OCI-LY1 (cell line): ENCODE data around the gene RHBDL3.

Experiments
- H2AFZ ChIP-seq: fragments of 200-600 bp; sonication (generic), shearing (Covaris generic); 2 replicates; pipeline ENCODE4 v1.6.0; 2014; ENCODE audit warnings: antibody characterized with exemption, mild to moderate bottlenecking, low read length
- H3F3A ChIP-seq: fragments of 200-600 bp; sonication (generic), shearing (Covaris generic); 2 replicates; pipeline ENCODE4 v1.6.0; 2014; ENCODE audit warnings: mild to moderate bottlenecking, antibody characterized with exemption, low read length, moderate library complexity; ENCODE audit not compliant: insufficient read depth
- H3K27ac ChIP-seq: fragments of 200-600 bp; sonication (generic); 2 replicates; pipeline ENCODE4 v1.5.1; 2014; ENCODE audit warnings: low read length, mixed run types, mild to moderate bottlenecking, low read depth; ENCODE audit not compliant: poor library complexity, severe bottlenecking
- H3K27me3 ChIP-seq: fragments of 200-600 bp; sonication (generic); 2 replicates; pipeline ENCODE4 v1.6.0; 2014; ENCODE audit warnings: antibody characterized with exemption, mild to moderate bottlenecking, low read length, moderate library complexity; ENCODE audit not compliant: insufficient read depth
- H3K36me3 ChIP-seq: fragments of 200-600 bp; sonication (generic); 2 replicates; pipeline ENCODE4 v1.6.1; 2014; ENCODE audit warnings: mild to moderate bottlenecking, antibody characterized with exemption, low read length, moderate library complexity, mixed read lengths; ENCODE audit not compliant: insufficient read depth
- H3K4me1 ChIP-seq: fragments of 200-600 bp; sonication (generic); 2 replicates; pipeline ENCODE4 v1.5.1; 2014; ENCODE audit warnings: mild to moderate bottlenecking, low read length, moderate library complexity; ENCODE audit not compliant: insufficient read depth, severe bottlenecking
- H3K4me2 ChIP-seq: fragments of 200-600 bp; sonication (generic), shearing (Covaris generic); 2 replicates; pipeline ENCODE4 v1.6.1; 2014; ENCODE audit warnings: low read length
- H3K4me3 ChIP-seq: fragments of 200-600 bp; sonication (generic); 2 replicates; pipeline ENCODE4 v1.5.1; 2014; ENCODE audit warnings: low read length, low read depth, mild to moderate bottlenecking, mixed read lengths; ENCODE audit not compliant: poor library complexity, severe bottlenecking
- H3K79me2 ChIP-seq: fragments of 200-600 bp; shearing (Covaris generic); 2 replicates; pipeline ENCODE4 v1.6.1; 2016; ENCODE audit warnings: mixed run types, low read length, mixed read lengths; ENCODE audit not compliant: insufficient read depth
- H3K9ac ChIP-seq: fragments of 200-600 bp; sonication (generic), shearing (Covaris generic); 2 replicates; pipeline ENCODE4 v1.6.1; 2014; ENCODE audit warnings: mild to moderate bottlenecking, low read length, mixed read lengths
- H3K9me2 ChIP-seq: fragments of 200-600 bp; sonication (generic), shearing (Covaris generic); 2 replicates; pipeline ENCODE4 v1.6.1; 2014; ENCODE audit warnings: low read depth, mild to moderate bottlenecking, low read length, mixed read lengths
- H3K9me3 ChIP-seq: fragments of 200-600 bp; shearing (Covaris generic); 2 replicates; pipeline ENCODE4 v1.6.1; 2014; ENCODE audit warnings: low read length, mixed read lengths
- H4K20me1 ChIP-seq: fragments of 200-600 bp; sonication (generic), shearing (Covaris generic); 2 replicates; pipeline ENCODE4 v1.6.0; 2016; ENCODE audit warnings: mild to moderate bottlenecking, low read length; ENCODE audit not compliant: insufficient read depth
- CTCF ChIP-seq: fragments of 200-600 bp; sonication (generic), shearing (Covaris generic); IDR thresholded peaks from 2 replicates; pipeline ENCODE4 v1.5.1; 2017; ENCODE audit warnings: mild to moderate bottlenecking, antibody characterized with exemption, low read length, moderate library complexity, mixed read lengths
- EZH2 ChIP-seq: fragments of 200-600 bp; sonication (generic), shearing (Covaris generic); IDR thresholded peaks from 2 replicates; pipeline ENCODE4 v1.8.0; 2017; ENCODE audit warnings: borderline replicate concordance, mixed run types, mild to moderate bottlenecking, antibody characterized with exemption, low read length, moderate library complexity, mixed read lengths

RHBDL3 gene

GRCh38 chr17:32303781-32304288, 38.2 kb downstream of the RHBDL3 start:
- Histone ChIP-seq H3K27ac (no peak overlapping the region), H3K9ac (no peak overlapping the region), H4K20me1 (no peaks in the 10 kb centered on the region), H3K4me2 (no peak overlapping the region), H3K36me3 (no peaks in the 10 kb centered on the region), H3K9me3 (no peaks in the 10 kb centered on the region), H3K27me3 (no peaks in the 10 kb centered on the region), H3F3A (no peaks in the 10 kb centered on the region), H3K4me3 (no peak overlapping the region), H2AFZ (no peak overlapping the region), H3K79me2 (no peaks in the 10 kb centered on the region), H3K4me1 (no peaks in the 10 kb centered on the region), H3K9me2 (no peaks in the 10 kb centered on the region)
- TF ChIP-seq CTCF (no peak), EZH2 (no peak)

GRCh38 chr17:32305049-32305448, 39.4 kb downstream of the RHBDL3 start:
- Histone ChIP-seq H3K4me3 (no peak overlapping the region), H3K79me2 (no peaks in the 10 kb centered on the region), H3F3A (no peaks in the 10 kb centered on the region), H3K27ac (no peak overlapping the region), H3K27me3 (no peaks in the 10 kb centered on the region), H3K9me2 (no peaks in the 10 kb centered on the region), H3K4me2 (no peak overlapping the region), H2AFZ (no peak overlapping the region), H4K20me1 (no peaks in the 10 kb centered on the region), H3K9ac (no peak overlapping the region), H3K4me1 (no peaks in the 10 kb centered on the region), H3K36me3 (no peaks in the 10 kb centered on the region), H3K9me3 (no peaks in the 10 kb centered on the region)
- TF ChIP-seq CTCF (no peak), EZH2 (no peak)

GRCh38 chr17:32307658-32308057, 42.0 kb downstream of the RHBDL3 start:
- no peak overlapping the region for H2AFZ ChIP-seq
- H3K27ac ChIP-seq, result no peak overlapping the region
- no peak for TF ChIP-seq EZH2
- no peak for TF ChIP-seq CTCF
- no peaks in the 10 kb centered on the region for H3K27me3 ChIP-seq
- no peaks in the 10 kb centered on the region for H3K79me2 ChIP-seq
- no peaks in the 10 kb centered on the region for H4K20me1 ChIP-seq
- no peaks in the 10 kb centered on the region for H3K36me3 ChIP-seq
- H3K9me3 ChIP-seq, result no peaks in the 10 kb centered on the region
- H3K4me3 ChIP-seq, result no peak overlapping the region
- H3K4me2 ChIP-seq, result no peak overlapping the region
- no peaks in the 10 kb centered on the region for H3K9me2 ChIP-seq
- H3K4me1 ChIP-seq, result no peaks in the 10 kb centered on the region
- no peaks in the 10 kb centered on the region for H3F3A ChIP-seq
- no peak overlapping the region for H3K9ac ChIP-seq
